Hindlimb muscle (tissue), 1 donor: ENCODE data around the gene ARID3C. TPM values are rescaled to one million over a fixed set of nuclear protein-coding genes. Genes with fewer than 3 reads are reported as not detected.

Experiments
- DNase-seq: peaks from one replicate; pipeline ENCODE4 v3.0.0-alpha.2; 2013
- polyA plus RNA-seq: library from polyadenylated mRNA; unstranded; fragments of 120-200 nt; gene quantifications from one replicate; pipeline ENCODE4 v1.2.1, GENCODE V29; 2013; ENCODE audit not compliant: insufficient read length

Gene ARID3C
- polyA plus RNA-seq: 0.18 TPM

GRCh38 chr9:34628656-34629490 is at the start of gene ARID3C:
Gene ARID3C (minus strand): TSS chr9:34629066. CDS start chr9:34628014, 1,052 bp downstream.
- DNase-seq: no peak

- no peak for DNase-seq
Measured at GRCh38 chr9:34675869-34676268, 47.0 kb upstream of the ARID3C start.

DNA sequence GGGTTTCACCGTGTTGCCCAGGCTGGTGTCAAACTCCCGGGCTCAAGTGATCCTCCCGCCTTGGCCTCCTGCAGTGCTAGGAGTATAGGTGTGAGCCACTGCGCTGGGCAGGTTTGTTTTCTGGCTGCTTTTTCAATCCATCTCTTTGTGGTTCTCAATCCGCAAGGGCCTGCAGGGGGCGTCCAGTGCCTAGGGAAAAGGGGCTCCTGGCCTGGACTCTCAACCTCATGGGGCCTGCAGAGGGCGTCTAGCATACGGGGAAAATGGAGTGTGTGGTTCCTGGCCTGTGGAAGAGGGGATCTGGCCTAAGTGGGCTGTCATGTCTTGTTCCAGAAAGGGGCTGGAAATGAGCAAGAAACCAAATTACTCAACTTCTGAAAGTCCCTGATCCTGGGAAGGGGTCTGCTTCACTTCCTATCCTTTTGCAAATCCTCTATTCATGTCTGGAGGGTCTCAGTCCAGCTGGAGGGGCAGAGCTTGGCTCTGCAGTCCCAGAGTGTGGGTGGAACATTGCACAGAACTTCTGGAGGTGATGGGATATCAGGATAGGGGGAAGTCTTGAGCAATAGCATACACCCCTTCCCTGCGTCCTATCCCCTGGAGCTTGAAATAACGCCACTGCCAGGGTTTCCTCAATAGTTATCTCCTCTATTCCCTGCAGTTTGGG is 46.3 kb upstream of the ARID3C start:
- no peak for DNase-seq

- no peak for DNase-seq
Measured at GRCh38 chr9:34674440-34674839, 45.6 kb upstream of the ARID3C start.

GRCh38 chr9:34671307-34671706 is 42.4 kb upstream of the ARID3C start:
- no peak for DNase-seq

DNA sequence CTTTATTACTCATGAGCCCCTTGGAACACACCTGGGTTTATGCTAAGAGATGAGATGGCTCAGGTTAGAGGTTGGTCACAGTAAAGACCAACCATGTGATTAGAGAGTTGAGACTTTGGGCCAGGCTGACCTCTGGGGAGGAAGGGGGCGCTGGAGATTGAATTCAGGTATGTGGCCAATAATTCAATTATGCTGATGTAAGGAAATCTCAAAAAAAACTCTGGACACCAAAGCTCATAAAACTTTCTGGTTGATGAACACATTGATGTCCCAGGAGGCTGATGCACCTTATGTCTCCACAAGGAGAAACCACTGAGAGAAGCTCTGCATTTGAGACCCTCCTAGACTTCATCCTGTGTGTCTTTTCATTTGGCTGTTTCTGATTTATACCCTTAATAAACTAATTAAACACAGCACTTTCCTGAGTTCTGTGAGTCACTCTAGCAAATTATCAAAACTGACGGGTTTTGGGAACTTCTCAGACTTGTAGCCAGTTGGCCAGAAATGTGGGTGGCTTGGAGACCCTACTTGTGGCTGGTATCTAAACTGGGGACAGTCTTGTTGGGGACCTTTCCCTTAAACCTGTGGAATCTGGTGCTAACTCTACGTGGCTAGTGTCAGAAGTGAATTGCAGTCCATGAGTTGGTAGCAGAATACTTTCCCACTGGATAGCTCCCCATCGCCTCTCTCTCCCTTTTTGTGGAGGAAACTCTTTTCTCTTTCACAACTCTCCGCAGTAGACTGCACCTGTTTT is 41.1 kb upstream of the ARID3C start:
- no peak for DNase-seq

DNA sequence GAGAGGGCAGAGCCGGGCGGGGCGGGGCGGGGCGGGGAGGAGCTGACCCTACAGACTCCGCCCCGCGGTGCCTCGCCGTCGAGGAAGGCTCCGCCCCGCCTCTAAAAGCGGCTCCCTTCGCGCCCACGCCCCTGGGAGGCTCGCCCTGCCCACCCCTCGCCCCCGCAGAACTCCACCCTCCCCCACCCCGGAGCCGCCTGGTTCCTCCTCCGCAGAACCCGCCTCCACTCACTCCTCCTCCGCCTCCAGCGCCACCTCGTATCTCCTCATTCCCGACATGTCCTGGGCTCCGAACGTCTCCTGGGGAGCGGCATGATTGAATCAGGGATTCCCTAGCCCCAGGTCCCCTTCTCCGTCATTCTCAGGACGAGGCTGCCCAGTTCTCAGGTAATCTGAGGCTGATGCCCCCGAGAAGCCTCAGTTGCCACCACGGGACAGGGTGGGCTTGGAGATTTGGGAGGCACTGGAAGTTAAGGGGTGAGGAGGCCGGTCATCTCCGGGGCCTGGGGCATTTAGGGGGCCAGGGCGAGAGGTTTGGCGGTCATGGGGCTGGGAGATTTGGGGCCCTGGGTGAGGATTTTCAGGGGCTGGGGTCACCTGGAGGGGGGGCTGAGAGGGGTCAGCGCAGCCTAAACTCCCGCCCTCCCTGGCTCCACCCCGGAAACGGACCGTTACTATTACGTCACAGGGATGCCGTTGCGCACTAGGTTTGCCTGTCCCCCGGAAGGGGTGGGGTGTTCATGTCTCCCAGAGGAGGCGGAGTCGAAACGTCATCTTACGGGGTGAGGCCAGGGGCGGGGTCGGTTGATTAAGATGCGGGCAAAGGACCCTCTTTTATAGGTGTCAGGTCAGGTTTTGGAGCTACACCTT is 36.8 kb upstream of the ARID3C start:
- DNase-seq: peak; percentile 94

- DNase-seq: no peak
Measured at GRCh38 chr9:34665067-34665380, 36.2 kb upstream of the ARID3C start.

- DNase-seq: peak; percentile 72
Measured at GRCh38 chr9:34664281-34665066, 35.6 kb upstream of the ARID3C start.

GRCh38 chr9:34663303-34663605 is 34.4 kb upstream of the ARID3C start:
- no peak for DNase-seq

DNA sequence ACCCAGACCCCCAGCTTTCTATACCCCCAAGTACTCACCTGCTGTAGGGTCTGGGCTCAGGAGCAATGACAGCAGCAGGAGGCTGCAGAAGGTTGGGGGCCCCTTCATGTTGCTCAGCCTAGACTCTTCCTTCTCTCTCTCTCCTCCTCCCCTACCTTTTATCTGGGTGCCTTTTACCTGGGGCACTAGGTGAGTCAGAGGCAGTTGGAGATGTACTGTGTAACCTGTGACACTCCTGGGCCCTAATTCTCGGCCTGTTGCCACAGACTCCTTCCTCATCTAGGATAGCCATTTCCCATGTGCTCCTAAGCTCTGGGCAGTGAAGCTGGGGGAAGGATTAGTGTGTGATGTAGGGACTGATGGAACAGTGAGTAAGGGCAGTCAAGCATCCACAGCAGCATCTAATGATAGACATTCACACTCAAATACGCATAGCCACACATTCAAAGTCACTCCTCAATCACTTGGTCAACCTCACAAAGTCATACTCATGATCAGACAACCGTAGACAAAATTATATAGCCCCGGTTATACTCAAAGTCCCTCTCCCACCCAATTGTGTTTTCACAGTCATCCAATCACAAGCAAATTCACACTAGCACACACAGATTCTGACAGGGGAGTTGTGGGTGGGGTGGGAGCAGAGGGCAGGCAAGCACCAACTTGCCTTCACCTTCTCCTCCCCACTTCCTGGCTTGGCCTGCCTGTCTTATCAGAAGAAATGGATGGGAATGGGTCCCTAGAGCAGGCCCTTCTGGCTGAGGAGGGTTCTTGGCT is 33.8 kb upstream of the ARID3C start, which contains the start of gene CCL27:
CCL27 (minus strand) TSS at position 132 of the 777 bp plus-strand sequence; CDS start at position 108, 24 bp downstream.
- no peak for DNase-seq

- DNase-seq: no peak
Measured at GRCh38 chr9:34659592-34660253, 30.9 kb upstream of the ARID3C start.

GRCh38 chr9:34658461-34658860 is 29.6 kb upstream of the ARID3C start:
- no peak for DNase-seq

DNA sequence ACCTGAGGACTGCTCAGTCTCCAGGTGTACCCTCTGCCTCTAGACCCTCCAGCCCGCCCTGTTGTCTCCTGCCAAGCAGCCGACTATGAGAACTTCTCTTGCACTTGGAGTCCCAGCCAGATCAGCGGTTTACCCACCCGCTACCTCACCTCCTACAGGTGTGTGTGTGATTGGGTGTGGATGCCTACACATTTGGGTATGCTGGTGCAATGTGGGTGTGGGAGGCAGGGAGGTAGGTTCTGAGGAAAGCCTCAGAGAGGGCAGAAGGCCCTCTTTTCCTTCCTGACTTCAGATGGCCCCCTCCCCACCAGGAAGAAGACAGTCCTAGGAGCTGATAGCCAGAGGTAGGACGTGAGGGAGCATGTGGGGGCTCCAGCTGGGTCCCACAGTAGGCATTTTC is 28.1 kb upstream of the ARID3C start:
- DNase-seq: no peak

- no peak for DNase-seq
Measured at GRCh38 chr9:34655394-34655793, 26.5 kb upstream of the ARID3C start.

GRCh38 chr9:34654323-34655051 is 25.6 kb upstream of the ARID3C start:
- peak; percentile 84 for DNase-seq

- peak; percentile 81 for DNase-seq
Measured at GRCh38 chr9:34653151-34654072, 24.5 kb upstream of the ARID3C start.

DNA sequence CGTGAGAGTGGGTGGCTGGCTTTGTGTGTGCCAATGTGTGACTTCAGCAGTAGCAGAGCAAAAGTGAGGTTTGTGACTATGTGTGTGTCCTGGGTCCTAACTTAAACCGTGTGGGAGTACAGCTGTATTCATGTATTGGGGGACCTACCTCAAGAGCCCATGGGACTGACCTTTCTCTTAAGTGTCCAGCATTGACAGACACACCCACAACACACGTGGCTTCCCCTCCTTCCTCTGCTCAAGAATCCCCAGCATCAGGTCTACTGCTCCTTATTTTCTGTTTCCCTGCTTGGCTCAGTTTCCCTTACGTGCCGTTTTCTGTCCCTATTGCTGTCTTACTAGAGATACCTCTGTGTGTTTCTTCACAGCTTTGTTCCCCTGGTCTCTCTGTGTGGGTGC is 23.7 kb upstream of the ARID3C start:
- DNase-seq: no peak
